Left lobe of liver (tissue), 2 donors: ENCODE results near the gene SFSWAP. TPM values are rescaled to one million over a fixed set of nuclear protein-coding genes. Genes with fewer than 3 reads are reported as not detected.
"Not testable (repeated sequence)": the region's sequence is repeated elsewhere in the genome, so short reads cannot be mapped to it uniquely, and the experiment has no call there.

Experiments used
- ATAC-seq: fragments of 200-7000 bp; cut with Tn5 transposase; one replicate; pipeline ENCODE4 v1.9.1; 2020; ENCODE audit warnings: mild to moderate bottlenecking, moderate library complexity
- DNase-seq: peaks from one replicate; pipeline ENCODE4 v3.0.0-alpha.2; 2020; ENCODE audit warnings: low spot score
- total RNA-seq: library from RNA; stranded (reverse); gene quantifications from one replicate; pipeline ENCODE4 v1.2.1, GENCODE V29; 2021
- donor health status: DM: no; HTN: no; CAD: no; lungs with moderate emphysema.
- donor health status: DM: no; HTN: yes; CAD: no.

SFSWAP gene
- total RNA-seq, 1 donor from 2014 or later = 15.7 TPM

DNA sequence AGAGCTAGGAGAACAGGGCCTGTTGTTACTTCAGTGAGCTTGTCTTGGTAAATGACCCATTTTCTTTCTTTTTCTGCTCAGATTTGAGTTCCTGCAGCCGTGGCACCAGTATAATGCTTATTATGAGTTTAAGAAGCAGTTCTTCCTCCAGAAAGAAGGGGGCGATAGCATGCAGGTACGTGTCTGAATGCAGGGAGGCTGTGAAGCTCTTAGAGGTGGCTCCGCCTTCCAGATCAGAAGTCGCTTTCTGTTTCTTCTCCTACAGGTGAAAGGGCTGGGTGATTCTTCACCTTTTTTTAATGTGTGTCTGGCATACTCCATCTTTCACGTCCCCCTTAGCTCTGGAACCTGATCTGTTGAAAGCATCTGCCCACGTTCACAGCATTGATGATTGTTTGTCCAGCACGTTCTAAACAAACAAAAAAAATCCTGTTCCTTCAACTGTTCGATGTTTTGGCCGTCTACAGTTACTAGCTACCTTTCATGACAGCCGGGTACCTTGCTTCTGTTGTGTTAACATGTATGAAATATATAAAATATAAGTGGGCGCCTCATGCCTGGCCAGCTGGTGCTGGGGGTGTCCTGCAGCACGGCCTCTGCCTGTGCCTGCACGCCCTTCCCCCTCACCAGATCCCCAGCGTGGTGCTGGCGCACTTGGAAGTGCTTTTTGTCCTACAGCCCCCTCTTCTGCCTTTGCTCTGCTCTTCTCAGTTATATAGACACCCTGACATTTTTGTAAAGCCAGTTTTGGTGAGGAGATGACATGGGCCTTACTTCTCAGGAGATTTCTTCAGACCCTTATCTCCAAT, 44.6 kb downstream of the SFSWAP start:
- DNase-seq (peak; percentile 22), ATAC-seq (peak; percentile 33)

DNA sequence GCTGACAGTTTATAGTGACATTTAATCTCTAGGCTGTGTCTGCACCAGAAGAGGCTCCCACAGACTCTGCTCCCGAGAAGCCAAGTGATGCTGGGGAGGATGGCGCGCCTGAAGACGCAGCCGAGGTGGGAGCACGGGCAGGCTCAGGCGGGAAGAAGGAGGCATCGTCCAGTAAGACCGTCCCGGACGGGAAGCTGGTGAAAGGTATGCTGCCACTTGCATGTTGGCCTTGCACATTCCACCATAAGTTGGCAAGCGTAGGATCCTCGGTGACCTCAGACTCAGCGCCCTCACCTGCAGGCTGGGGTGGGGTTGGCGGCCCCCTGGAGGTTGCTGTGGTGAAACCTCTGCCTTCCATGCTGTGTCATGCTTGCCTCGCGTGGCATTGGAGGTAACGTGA, 45.6 kb downstream of the SFSWAP start:
- DNase-seq = peak; percentile 36
- no peak for ATAC-seq

DNA sequence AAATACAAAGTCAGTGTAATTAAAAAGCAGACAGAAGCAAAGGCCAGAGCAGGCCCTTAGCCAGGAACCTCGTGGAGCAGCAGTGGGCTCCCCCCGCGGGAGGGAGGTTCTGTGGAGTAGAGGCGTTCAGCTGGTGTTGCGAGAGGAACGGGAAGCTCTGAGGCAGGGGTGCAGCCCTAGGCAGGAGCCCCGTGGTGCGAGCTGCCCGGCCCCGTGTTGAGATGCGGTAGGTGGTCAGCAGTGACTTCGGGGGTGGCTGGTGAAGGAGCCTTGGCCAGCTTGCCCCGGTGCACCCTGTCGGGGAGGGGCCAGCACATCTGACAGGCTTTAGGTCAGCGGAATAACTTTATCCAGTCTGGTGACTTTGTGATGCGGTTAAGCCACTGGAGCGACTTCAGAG, 46.2 kb downstream of the SFSWAP start:
- DNase-seq (no peak), ATAC-seq (no peak)

DNA sequence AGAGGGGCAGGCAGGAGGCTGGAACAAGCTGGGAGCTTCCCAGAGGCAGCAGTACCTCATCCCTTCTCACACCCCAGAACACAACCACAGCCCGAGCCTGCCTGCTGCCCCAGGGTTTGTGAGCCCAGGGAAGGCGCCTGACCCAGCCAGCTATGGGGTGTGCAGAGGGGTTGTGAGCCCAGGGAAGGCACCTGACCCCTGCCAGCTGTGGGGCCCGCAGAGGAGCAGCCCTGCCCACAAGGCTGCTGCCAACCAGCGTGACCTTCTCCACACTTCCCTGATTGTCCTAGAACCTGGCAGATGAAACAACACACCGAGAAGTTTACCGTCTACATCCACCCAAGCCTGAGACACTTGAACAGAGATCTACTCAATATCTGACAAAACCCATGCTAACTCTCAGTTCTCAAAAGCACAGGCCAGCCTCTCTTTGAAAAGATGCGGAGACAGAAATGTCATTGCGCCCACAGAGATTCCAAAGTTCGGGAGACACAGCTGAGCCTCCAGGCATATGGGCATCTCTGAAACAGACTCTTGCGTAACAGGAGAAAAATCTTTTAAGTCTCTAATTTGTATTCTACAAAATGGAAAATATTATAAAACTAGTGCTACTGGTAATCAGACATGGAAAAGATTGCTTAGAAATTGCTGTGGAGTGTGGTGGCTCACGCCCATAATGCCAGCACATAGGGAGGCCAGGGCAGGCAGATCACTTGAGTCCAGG, 47.3 kb downstream of the SFSWAP start:
- ATAC-seq (peak; percentile 17), DNase-seq (no peak)

DNA sequence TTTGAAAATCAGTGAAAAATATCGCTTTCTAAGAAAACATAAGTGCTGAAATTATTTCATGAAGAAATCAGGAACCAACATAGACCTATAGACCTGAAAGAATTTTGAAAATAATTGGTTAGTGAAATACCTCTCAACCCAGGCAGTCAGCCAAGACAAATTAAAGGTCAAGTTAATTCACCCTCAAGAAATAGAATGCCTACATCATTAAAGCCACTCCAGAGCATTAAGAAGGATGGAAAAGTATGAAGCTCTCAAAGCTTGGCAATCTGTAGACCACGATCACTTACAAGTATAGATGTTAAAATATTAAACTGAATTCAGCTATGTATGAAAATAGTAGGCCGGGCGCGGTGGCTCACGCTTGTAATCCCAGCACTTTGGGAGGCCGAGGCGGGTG, 48.3 kb downstream of the SFSWAP start:
- no peak for ATAC-seq

DNA sequence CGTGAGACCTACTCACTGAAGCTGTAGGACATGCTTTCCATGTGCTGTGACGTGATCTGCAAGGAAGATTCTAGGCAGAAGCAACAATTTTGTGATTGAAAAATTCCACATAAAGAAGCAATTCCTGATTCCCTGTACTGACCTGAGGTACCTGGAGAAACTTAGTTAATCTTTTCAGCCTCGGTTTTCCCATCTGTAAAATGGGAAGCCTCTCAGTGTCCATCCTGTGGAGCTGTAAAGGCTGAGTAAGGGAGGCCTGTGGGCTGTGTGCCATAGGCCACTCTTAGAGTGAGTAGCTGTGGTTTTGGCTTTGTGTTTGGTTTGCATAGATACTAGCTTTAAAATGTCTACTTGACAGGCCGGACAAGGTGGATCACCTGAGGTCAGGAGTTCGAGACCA, 50.7 kb downstream of the SFSWAP start:
- DNase-seq (no peak), ATAC-seq (no peak)

More for the DNA sequence above, 48.3 kb downstream of the SFSWAP start:
- no peak for DNase-seq

DNA sequence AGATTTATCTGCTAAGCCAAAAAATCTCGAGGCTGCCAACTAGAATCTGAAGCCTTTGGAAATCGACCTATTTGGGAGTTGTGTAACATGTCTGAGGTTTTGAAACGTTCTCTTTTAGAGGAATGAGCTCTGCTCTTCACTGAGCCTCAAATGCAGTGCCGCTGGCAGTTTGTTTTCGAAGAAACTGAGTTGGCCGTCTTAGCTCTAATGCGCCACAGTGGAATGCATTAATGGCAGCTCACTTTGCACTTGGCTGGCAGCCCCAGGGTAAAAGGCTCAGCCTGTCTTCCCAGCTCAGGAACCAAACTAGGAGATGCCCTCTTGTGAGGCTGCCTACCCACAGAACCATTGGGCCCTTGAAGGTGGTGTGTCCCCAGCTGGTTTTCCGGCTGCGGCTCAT, 53.8 kb downstream of the SFSWAP start:
- DNase-seq (no peak), ATAC-seq (peak; percentile 37)

DNA sequence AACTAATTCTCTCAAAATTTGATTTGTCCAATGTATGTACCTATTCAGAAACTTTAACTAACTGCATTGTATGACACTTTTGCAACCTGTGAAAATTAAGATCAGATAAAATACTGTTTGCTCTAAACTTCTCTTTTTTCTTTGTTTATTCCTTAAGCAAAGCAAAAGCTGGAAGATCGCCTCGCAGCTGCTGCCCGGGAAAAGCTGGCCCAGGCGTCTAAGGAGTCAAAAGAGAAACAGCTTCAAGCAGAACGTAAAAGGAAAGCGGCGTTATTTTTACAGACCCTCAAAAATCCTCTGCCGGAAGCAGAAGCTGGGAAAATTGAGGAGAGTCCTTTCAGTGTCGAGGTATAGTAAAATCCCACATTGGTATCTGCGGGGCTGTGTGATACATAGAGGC, 55.1 kb downstream of the SFSWAP start:
- ATAC-seq (no peak), DNase-seq (no peak)

DNA sequence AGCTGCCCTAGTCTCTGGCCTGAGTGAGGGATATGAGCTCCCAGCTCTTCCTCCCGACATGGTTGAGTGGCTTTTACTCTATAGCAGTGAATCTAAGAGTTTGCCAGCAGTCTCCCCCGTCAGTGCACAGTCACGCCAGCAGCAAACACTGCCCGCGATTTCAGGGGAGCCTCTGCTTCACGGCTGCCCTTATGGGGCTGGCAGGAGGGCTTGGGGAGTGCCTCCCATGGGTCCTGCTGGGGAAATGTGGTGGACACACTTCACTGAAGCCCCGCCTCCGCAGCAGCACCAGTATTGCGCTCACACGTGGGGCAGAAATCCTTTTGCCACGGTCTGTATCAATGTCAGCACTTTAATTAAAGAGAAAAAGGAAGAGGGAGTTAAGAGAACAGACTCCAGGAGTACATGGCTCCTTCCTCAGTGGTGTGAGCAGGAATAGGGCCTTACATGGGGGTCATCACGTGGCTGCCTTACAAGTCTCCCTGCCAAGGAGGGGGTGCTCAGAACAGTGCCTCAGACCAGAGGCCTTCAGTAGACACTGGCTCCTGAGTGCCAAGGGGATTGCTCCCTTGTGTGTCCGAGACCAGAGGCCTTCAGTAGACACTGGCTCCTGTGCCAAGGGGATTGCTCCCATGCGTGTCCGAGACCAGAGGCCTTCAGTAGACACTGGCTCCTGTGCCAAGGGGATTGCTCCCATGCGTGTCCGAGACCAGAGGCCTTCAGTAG, 55.7 kb downstream of the SFSWAP start:
- DNase-seq (no peak), ATAC-seq (no peak)

DNA sequence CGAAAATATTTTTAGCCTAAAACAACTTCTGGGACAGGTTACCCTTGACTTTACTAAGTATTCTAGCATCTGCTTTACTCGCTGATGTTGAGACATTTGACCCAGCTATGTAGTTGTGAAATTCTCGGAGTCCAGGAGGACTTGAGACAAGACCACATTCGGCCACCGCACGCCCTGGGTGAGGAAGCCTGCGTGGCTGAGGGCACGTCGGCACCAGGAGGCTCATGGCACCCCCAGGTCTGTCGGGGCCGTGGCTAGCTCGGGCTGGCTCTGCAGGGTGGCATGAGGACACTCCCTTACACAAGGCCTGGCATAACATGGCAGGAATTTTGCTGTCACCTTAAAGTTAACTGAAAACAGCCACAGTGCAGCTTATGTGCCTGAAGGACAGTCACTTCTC, 59.2 kb downstream of the SFSWAP start:
- ATAC-seq (no peak), DNase-seq (no peak)

DNA sequence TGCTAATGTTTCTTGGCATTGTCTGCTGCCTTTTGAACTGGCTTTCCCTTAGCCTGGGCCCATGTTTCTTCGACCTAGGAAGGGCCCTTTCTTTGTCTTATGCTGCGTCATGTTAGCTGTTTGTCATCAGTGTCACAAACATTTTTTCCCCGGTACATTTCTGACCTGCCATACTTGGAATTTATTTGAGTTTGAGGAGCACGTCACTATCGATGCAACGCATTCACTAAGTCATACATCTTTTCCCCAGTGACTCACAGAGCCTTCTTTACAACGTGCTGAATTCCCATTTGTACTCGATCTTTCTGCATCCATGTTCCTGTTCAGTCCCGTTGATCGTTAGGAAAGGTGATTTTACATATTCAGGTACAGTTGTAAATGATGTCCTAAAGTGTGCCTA, 61.1 kb downstream of the SFSWAP start:
- DNase-seq (no peak), ATAC-seq (no peak)

DNA sequence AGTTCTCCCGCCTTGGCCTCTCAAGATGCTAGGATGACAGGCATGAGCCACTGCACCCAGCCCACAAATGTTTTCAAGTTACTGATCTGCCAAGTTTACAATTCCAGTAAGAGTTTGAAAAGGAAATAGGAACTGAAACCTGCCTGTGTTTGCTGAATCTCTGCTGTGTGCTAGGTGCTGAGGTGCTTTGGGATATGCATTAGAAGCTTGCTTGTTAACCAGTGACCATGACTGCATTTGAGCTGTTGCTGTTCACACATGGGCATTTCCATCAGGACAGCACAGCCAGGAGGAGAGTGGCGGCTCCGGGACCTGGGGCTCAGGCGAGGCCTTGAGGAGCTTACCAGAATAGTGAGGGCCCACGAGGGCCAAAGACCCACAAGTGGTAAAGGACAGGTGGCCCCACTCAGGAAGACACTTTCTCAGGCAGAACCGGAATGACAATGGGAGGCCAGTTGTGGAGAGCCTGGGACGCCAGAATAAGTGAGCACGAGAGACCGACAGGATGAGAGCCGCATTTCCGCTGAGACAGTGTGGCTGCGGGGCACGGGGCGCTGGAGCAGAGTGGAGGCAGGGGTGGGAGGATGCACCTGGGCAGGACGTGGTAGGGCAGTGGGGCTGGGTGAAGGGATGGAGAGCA, 62.8 kb downstream of the SFSWAP start:
- no peak for DNase-seq
- no peak for ATAC-seq

DNA sequence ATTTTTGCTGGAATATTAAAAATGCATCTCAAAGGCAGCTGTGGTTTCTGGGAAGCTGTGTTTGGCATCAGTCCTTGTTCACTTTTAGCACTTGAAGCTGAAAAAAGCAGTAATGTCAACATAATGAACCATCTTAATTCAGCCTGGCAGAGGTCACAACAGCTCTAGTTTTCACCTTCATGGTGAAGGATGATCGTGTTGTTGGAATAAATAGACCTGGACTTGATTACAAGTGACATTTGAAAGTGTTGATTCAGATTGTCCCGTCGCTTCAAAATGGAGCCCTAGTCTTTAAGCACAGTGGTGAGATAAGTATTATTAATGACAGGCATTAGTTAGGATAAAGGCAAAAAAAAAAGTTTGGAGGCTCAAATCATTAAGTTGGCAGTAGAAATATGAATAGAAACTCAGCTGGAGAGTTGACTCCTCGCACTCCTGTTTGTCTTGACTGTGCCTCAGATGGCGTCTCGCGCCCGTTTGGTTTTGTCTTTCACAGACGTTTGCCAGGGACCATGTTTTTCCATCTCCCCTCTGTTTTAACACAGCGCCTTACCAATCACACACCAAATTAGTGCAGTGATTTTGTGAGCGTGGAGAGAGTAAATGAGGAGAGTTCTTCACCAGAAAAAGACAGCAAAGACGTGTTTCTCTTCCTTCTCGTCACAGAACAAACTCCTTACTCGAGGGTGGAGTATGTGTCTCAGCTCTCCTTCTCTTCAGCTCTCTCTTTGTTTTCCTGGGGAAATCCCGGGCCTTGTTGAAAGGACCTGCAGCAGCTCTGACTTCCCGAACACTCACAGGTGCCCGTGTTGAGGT, 63.9 kb downstream of the SFSWAP start:
- DNase-seq (no peak), ATAC-seq (no peak)

DNA sequence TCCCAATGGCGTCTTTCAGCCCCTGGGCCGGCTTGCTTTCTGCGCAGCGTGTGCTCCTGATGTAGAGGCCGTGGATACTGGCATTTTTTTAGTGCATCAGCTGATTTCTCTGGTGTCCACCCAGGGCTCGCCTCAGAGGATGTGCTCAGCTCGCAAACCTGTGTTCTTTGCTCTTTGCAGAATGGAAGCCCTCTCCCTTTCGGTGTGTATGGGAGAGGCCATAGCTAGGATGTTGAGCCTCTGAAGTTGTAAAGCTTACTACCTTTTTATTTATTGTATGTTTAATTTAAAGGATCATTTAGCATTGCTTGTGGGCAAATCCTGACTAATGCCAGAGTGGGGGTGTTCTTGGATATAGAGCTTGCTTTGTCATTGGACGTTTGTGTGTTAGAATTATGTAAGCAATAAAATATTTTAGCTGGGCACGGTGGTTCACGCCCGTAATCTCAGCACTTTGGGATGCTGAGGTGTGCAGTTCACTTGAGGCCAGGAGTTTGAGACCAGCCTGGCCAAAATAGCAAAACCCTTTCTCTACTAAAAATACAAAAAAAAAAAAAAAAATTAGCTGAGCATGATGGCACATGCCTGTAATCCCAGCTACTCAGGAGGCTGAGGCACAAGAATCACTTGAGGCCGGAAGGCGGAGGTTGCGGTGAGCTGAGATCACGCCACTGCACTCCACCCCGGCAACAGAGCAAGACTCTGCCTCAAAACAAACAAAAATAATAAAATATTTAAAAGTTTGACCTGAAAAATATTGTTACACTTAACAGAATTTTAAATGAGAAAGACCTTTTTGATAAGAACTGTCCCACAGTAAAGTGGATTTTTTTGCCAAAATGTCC, 64.7 kb downstream of the SFSWAP start:
- DNase-seq (no peak), ATAC-seq (no peak)

DNA sequence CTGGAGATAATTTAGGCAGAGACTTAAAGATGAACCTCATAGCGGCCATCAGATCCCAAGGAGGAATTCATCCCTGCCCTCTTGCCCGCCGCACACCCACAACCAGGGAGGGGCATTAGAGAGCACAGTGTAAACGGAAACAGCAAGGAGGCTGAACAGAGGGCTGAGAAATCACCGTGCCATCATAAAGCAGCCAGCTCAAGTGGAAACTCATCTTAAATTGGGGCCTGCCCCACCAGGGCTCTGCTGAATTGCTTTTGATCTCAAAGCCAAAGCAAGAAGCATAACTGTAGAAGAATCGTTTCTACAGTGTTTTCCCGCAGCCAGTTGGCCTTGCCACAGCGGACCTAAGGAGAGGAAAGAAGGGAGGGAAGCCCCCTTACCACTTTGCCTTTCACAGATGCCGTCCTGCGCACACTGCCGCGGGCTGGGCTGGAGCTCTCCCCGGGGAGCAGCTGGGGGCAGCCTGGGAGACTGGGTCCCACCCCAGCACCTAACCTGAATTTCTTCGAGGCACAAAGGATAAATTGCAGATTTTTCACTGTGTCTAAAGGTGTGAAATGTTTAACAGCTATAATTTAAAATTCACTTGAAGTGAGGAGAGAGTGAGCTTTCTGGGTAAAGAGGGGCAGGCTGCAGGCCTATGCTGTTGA, 65.5 kb downstream of the SFSWAP start:
- ATAC-seq (no peak), DNase-seq (no peak)

DNA sequence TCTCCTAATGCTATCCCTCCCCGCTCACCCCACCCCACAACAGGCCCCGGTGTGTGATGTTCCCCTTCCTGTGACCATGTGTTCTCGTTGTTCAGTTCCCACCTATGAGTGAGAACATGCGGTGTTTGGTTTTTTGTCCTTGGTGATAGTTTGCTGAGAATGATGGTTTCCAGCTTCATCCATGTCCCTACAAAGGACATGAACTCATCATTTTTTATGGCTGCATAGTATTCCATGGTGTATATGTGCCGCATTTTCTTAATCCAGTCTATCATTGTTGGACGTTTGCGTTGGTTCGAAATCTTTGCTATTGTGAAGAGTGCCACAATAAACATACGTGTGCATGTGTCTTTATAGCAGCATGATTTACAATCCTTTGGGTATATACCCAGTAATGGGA, 66.4 kb downstream of the SFSWAP start:
- DNase-seq, ATAC-seq: not testable (repeated sequence)

DNA sequence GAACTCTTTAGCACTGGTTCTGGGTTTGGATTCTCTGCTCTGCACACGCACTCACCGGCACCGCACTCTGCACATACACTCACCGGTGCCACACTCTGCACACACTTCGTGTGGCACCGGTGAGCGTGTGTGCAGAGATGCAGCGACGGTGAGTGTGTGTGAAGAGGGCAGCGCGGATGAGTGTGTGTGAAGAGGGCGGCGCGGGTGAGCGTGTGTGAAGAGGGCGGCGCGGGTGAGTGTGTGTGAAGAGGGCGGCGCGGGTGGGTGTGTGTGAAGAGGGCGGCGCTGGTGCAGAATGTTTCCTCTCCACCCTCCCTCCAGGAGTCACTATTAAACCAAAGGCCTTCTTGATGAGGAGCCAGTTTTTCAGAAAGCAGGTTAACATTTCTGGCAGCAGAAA, 68.1 kb downstream of the SFSWAP start:
- no peak for ATAC-seq

DNA sequence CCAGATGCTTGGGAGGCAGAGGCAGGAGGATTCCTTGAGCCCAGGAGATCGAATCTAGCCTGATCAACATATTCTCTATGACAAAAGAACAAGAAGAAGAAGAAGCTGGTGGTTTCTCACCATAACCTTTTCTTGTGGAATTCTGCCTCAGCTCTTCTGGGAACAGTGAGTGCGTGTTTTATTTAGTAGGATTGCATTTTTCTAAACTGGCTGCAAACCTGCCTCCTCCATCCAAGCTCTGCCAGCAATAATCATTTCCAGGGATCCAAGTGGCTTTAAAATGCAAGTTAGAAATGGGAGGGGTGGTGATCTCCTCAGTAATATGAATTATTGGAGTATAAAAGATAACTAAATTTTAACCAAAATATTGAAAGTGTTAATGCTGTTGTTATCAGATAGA, 71.2 kb downstream of the SFSWAP start:
- no peak for DNase-seq
- no peak for ATAC-seq

More for the DNA sequence above, 68.1 kb downstream of the SFSWAP start:
- DNase-seq = no peak
